ENCODE results near the gene FAM76B.

FAM76B gene

DNA sequence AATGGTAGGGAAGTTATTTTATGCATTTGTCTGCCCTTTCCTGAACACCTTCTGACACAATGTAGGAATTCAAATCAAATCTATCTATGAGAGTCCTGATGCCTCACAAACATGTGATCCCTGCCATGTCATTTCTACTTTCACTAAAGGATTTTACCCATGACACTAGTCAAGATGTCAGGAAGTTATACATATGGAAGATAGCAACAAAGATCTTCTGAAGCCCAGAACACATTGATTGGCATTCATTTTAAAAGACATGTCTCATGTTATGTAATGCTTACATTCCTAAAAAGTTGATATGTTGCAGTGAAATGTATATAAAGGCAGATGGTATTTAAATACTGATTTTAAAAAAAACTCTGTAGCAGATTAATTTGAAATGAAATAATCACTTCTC, 61.5 kb downstream of the FAM76B start:
- TF ChIP-seq SNAI2 (CRISPR knock-in tag; IDR thresholded peaks at IDR 0.05) (no peak), PPARA (CRISPR knock-in tag; IDR thresholded peaks at IDR 0.05; ENCODE audit: borderline replicate concordance) (no peak), RARB (CRISPR knock-in tag; IDR thresholded peaks at IDR 0.05) (no peak)
- ATAC-seq, result no peak

DNA sequence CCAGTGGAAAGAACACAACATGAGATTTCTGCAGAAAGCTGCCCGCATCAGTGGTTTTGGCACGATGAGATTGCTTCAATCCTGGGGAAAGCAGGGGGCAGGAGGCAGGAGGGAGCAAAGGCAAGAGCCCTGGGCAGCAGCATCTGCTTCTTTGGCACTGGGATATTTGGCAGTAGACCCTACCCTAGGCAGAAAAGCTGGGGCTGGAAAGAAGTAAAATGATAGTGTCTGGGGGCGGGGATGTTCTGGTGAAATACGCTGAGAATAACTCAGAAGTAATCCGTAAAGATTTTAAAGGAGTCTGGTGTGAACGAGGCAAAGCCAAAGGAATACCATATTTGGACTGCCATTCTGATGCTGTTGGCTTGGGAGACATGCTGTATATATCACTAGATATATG, 62.0 kb downstream of the FAM76B start:
- TF ChIP-seq ZC3H10 (CRISPR knock-in tag; IDR thresholded peaks at IDR 0.05), result no peak
- no peak for TF ChIP-seq ARNTL (CRISPR knock-in tag; IDR thresholded peaks at IDR 0.05; ENCODE audit: borderline replicate concordance, low read depth)
- TF ChIP-seq GLIS3 (CRISPR knock-in tag; IDR thresholded peaks at IDR 0.05), result no peak
- TF ChIP-seq PPARA (CRISPR knock-in tag; IDR thresholded peaks at IDR 0.05; ENCODE audit: borderline replicate concordance), result no peak
- TF ChIP-seq, protein P1, sequence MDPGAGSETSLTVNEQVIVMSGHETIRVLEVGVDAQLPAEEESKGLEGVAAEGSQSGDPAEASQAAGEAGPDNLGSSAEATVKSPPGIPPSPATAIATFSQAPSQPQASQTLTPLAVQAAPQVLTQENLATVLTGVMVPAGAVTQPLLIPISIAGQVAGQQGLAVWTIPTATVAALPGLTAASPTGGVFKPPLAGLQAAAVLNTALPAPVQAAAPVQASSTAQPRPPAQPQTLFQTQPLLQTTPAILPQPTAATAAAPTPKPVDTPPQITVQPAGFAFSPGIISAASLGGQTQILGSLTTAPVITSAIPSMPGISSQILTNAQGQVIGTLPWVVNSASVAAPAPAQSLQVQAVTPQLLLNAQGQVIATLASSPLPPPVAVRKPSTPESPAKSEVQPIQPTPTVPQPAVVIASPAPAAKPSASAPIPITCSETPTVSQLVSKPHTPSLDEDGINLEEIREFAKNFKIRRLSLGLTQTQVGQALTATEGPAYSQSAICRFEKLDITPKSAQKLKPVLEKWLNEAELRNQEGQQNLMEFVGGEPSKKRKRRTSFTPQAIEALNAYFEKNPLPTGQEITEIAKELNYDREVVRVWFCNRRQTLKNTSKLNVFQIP (CRISPR knock-in tag; IDR thresholded peaks at IDR 0.05; ENCODE audit: borderline replicate concordance, low read depth), result no peak
- TF ChIP-seq ESRRG (CRISPR knock-in tag; IDR thresholded peaks at IDR 0.05), result no peak
- TF ChIP-seq SNAI2 (CRISPR knock-in tag; IDR thresholded peaks at IDR 0.05), result no peak
- TF ChIP-seq ZNF565 (CRISPR knock-in tag; conservative IDR thresholded peaks at IDR 0.05; ENCODE audit: low read depth), result no peak
- TF ChIP-seq OSR1 (CRISPR knock-in tag; IDR thresholded peaks at IDR 0.05), result no peak
- no peak for TF ChIP-seq TCF4 (CRISPR knock-in tag; IDR thresholded peaks at IDR 0.05; ENCODE audit: borderline replicate concordance)
- no peak for TF ChIP-seq BACH2 (CRISPR knock-in tag; IDR thresholded peaks at IDR 0.05; ENCODE audit: borderline replicate concordance)
- no peak for TF ChIP-seq CSDC2 (CRISPR knock-in tag; IDR thresholded peaks at IDR 0.05)
- no peak for TF ChIP-seq RARB (CRISPR knock-in tag; IDR thresholded peaks at IDR 0.05)
- TF ChIP-seq, protein P2, sequence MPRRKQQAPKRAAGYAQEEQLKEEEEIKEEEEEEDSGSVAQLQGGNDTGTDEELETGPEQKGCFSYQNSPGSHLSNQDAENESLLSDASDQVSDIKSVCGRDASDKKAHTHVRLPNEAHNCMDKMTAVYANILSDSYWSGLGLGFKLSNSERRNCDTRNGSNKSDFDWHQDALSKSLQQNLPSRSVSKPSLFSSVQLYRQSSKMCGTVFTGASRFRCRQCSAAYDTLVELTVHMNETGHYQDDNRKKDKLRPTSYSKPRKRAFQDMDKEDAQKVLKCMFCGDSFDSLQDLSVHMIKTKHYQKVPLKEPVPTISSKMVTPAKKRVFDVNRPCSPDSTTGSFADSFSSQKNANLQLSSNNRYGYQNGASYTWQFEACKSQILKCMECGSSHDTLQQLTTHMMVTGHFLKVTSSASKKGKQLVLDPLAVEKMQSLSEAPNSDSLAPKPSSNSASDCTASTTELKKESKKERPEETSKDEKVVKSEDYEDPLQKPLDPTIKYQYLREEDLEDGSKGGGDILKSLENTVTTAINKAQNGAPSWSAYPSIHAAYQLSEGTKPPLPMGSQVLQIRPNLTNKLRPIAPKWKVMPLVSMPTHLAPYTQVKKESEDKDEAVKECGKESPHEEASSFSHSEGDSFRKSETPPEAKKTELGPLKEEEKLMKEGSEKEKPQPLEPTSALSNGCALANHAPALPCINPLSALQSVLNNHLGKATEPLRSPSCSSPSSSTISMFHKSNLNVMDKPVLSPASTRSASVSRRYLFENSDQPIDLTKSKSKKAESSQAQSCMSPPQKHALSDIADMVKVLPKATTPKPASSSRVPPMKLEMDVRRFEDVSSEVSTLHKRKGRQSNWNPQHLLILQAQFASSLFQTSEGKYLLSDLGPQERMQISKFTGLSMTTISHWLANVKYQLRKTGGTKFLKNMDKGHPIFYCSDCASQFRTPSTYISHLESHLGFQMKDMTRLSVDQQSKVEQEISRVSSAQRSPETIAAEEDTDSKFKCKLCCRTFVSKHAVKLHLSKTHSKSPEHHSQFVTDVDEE (CRISPR knock-in tag; IDR thresholded peaks at IDR 0.05), result no peak
- TF ChIP-seq, protein P3, sequence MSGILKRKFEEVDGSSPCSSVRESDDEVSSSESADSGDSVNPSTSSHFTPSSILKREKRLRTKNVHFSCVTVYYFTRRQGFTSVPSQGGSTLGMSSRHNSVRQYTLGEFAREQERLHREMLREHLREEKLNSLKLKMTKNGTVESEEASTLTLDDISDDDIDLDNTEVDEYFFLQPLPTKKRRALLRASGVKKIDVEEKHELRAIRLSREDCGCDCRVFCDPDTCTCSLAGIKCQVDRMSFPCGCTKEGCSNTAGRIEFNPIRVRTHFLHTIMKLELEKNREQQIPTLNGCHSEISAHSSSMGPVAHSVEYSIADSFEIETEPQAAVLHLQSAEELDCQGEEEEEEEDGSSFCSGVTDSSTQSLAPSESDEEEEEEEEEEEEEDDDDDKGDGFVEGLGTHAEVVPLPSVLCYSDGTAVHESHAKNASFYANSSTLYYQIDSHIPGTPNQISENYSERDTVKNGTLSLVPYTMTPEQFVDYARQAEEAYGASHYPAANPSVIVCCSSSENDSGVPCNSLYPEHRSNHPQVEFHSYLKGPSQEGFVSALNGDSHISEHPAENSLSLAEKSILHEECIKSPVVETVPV (CRISPR knock-in tag; IDR thresholded peaks at IDR 0.05), result no peak
- TF ChIP-seq ISL1 (CRISPR knock-in tag; IDR thresholded peaks at IDR 0.05), result no peak
- no peak for TF ChIP-seq ZFP30 (CRISPR knock-in tag; IDR thresholded peaks at IDR 0.05)
- TF ChIP-seq, protein P4, sequence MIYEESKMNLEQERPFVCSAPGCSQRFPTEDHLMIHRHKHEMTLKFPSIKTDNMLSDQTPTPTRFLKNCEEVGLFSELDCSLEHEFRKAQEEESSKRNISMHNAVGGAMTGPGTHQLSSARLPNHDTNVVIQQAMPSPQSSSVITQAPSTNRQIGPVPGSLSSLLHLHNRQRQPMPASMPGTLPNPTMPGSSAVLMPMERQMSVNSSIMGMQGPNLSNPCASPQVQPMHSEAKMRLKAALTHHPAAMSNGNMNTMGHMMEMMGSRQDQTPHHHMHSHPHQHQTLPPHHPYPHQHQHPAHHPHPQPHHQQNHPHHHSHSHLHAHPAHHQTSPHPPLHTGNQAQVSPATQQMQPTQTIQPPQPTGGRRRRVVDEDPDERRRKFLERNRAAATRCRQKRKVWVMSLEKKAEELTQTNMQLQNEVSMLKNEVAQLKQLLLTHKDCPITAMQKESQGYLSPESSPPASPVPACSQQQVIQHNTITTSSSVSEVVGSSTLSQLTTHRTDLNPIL (CRISPR knock-in tag; IDR thresholded peaks at IDR 0.05; ENCODE audit: low read depth), result no peak
- no peak for TF ChIP-seq ZFP3 (CRISPR knock-in tag; IDR thresholded peaks at IDR 0.05)
- no peak for ATAC-seq

DNA sequence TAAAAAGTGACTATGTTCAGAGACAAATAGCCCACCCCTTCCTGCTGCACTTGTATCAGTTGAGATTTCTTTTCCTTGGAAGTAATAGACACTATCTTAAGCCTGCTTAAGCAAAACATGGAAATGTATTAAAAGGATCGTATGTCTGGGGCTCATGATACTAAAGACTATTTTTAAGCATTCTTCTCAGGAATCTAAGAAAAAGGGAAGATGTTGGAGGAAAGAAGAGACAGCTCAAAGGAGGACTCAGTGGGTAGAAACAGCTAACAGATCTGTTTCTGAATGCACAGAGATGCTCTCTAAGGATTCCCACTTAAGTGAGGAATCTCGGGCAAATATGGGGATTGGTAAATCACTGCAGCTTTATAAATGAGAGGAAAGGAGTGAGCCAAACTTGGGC, 62.5 kb downstream of the FAM76B start:
- ATAC-seq, result no peak
- TF ChIP-seq TCF4 (CRISPR knock-in tag; IDR thresholded peaks at IDR 0.05; ENCODE audit: borderline replicate concordance) (no peak), ZFP30 (CRISPR knock-in tag; IDR thresholded peaks at IDR 0.05) (no peak), OSR1 (CRISPR knock-in tag; IDR thresholded peaks at IDR 0.05) (no peak)
- TF ChIP-seq, protein P2 (CRISPR knock-in tag; IDR thresholded peaks at IDR 0.05), result no peak
- TF ChIP-seq, protein P1 (CRISPR knock-in tag; IDR thresholded peaks at IDR 0.05; ENCODE audit: borderline replicate concordance, low read depth), result no peak

Measured in SK-N-SH treated with all-trans-retinoic acid at 6 μM for 48 hours (cell line).